ENCODE measurements around the gene MAN1B1. TPM values are rescaled to one million over a fixed set of nuclear protein-coding genes. Genes with fewer than 3 reads are reported as not detected.

Gene MAN1B1
- total RNA-seq, 3 donors from 2014 or later (not counting 1 experiment from before 2014, with no cell fraction given), result 75.1 to 99.4 (median 80.4) TPM

GRCh38 chr9:137075275-137075775 is 11.5 kb upstream of the MAN1B1 start:
- Histone ChIP-seq H3K27me3 (ENCODE audit: control insufficient read depth, insufficient read depth, low read length) (no peaks in the 10 kb centered on the region), H3K36me3 (ENCODE audit: control insufficient read depth, insufficient read depth, low read length) (peaks cover 2% of the 10 kb centered on the region), H3K9me3 (ENCODE audit: control insufficient read depth, insufficient read depth, low read length) (no peaks in the 10 kb centered on the region), H3K4me1 (ENCODE audit: control insufficient read depth, insufficient read depth, low read length) (peaks cover 30% of the 10 kb centered on the region), H3K4me3 (ENCODE audit: low read length) (no peak overlapping the region), H3K27ac (ENCODE audit: low read length) (no peak overlapping the region)
- no peak for ATAC-seq
- peaks cover 0 to 20% of the 10 kb centered on the region in 2 donors for H3K4me1 Mint-ChIP-seq
- no peak for DNase-seq
- no peaks in the 10 kb centered on the region for H3K36me3 Mint-ChIP-seq
- no peak overlapping the region for H3K27ac Mint-ChIP-seq
- WGBS (ENCODE audit: insufficient coverage), result 93% methylated on average over 11 of the region's 12 CpGs
- H3K9me3 Mint-ChIP-seq, result no peaks in the 10 kb centered on the region
- intact Hi-C loops (cut with micrococcal nuclease), result no loop called here
- H3K4me3 Mint-ChIP-seq, result no peak overlapping the region
- no peaks in the 10 kb centered on the region for H3K27me3 Mint-ChIP-seq (ENCODE audit: low read depth in 2 of 2)
- no peak for TF ChIP-seq CTCF (IDR thresholded peaks at IDR 0.05)

- 78% methylated on average over 15 of the region's 15 CpGs for whole genome bisulfite sequencing (ENCODE audit: insufficient coverage)
- Histone ChIP-seq H3K27ac (ENCODE audit: low read length) (no peak overlapping the region), H3K9me3 (ENCODE audit: control insufficient read depth, insufficient read depth, low read length) (no peaks in the 10 kb centered on the region), H3K4me1 (ENCODE audit: control insufficient read depth, insufficient read depth, low read length) (peaks cover 19% of the 10 kb centered on the region), H3K4me3 (ENCODE audit: low read length) (peak overlapping the region; percentile 15), H3K36me3 (ENCODE audit: control insufficient read depth, insufficient read depth, low read length) (peaks cover 2% of the 10 kb centered on the region), H3K27me3 (ENCODE audit: control insufficient read depth, insufficient read depth, low read length) (no peaks in the 10 kb centered on the region)
- H3K4me1 Mint-ChIP-seq, result peaks cover 0 to 9% of the 10 kb centered on the region in 2 donors
- intact Hi-C loops (cut with micrococcal nuclease), result no loop called here
- H3K9me3 Mint-ChIP-seq, result no peaks in the 10 kb centered on the region
- no peak for TF ChIP-seq CTCF (IDR thresholded peaks at IDR 0.05)
- H3K27me3 Mint-ChIP-seq (ENCODE audit: low read depth in 2 of 2), result no peaks in the 10 kb centered on the region
- H3K36me3 Mint-ChIP-seq, result no peaks in the 10 kb centered on the region
- H3K4me3 Mint-ChIP-seq, result peak overlapping the region; percentile 73
- DNase-seq, result no peak
- no peak for ATAC-seq
- no peak overlapping the region for H3K27ac Mint-ChIP-seq
These were observed 10.2 kb upstream of the MAN1B1 start for GRCh38 chr9:137076636-137077009.

GRCh38 chr9:137077010-137077747 is 9.6 kb upstream of the MAN1B1 start, which contains the start of gene UAP1L1:
Gene UAP1L1 (plus strand): TSS chr9:137077517. CDS start chr9:137077533, 16 bp downstream.
- no peak for TF ChIP-seq CTCF (IDR thresholded peaks at IDR 0.05)
- Mint-ChIP-seq H3K9me3 (no peaks in the 10 kb centered on the region), H3K4me3 (peak within 1 kb of the TSS; percentile 77), H3K4me1 (peaks cover 0 to 9% of the 10 kb centered on the region in 2 donors), H3K36me3 (no peaks in the 10 kb centered on the region), H3K27me3 (ENCODE audit: low read depth in 2 of 2) (no peaks in the 10 kb centered on the region), H3K27ac (no peak within 1 kb of the TSS)
- H3K9me3 ChIP-seq (ENCODE audit: control insufficient read depth, insufficient read depth, low read length), result no peaks in the 10 kb centered on the region
- H3K36me3 ChIP-seq (ENCODE audit: control insufficient read depth, insufficient read depth, low read length), result peaks cover 2% of the 10 kb centered on the region
- intact Hi-C loops (cut with micrococcal nuclease), result no loop called here
- H3K4me3 ChIP-seq (ENCODE audit: low read length), result peak within 1 kb of the TSS; percentile 44
- 2% methylated on average over 86 of the region's 87 CpGs for WGBS (ENCODE audit: insufficient coverage)
- DNase-seq (peak; percentile 47 to 77), ATAC-seq (peak; percentile 77 to 79 (median 78))
- no peaks in the 10 kb centered on the region for H3K27me3 ChIP-seq (ENCODE audit: control insufficient read depth, insufficient read depth, low read length)
- no peak within 1 kb of the TSS for H3K27ac ChIP-seq (ENCODE audit: low read length)
- H3K4me1 ChIP-seq (ENCODE audit: control insufficient read depth, insufficient read depth, low read length), result peaks cover 19% of the 10 kb centered on the region

Data from natural killer cell (primary cell).